ENCODE measurements around the gene ATRNL1. TPM values are rescaled to one million over a fixed set of nuclear protein-coding genes. Genes with fewer than 3 reads are reported as not detected.

The ATRNL1 gene
- polyA plus RNA-seq, 2 of the 4 experiments (the other 2 are of a cell fraction), result 0.13 to 0.34 TPM

DNA sequence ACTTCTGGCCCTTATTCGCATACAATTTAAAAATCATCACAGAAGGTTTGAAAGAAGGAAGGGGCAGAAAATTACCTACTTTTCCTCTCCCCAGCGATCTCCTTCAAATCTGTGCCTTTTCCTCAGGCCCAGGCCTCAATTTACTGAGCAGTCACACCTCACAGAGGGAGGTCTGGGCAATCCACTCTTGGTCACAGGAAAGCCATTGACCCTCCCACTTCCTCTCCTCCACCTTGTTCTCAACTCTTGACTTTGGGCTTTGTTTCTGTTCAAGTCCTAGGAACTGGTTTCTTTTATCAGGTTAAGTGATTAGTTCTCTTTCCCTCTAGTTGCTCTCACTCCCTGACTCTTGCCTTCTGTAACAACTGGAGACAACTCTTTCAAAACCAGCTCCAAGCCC, 37.0 kb upstream of the ATRNL1 start:
- TF ChIP-seq JUNB (IDR thresholded peaks at IDR 0.05), result no peak
- TF ChIP-seq MAZ (IDR thresholded peaks at IDR 0.05; ENCODE audit: borderline replicate concordance, low read depth, low read length), result no peak
- peaks cover 2% of the 10 kb centered on the region; the same call in 1 of the 3 replicates for H3K9me3 ChIP-seq
- H3K4me1 ChIP-seq, result no peaks in the 10 kb centered on the region
- 71% methylated on average over 2 of the region's 2 CpGs for WGBS (ENCODE audit: missing lambda C conversion rate)
- ChIA-PET CTCF (no interaction called here), POLR2A (no interaction called here)
- H3K27ac ChIP-seq, result no peak overlapping the region
- ATAC-seq, result no peak
- no peak for DNase-seq (ENCODE audit: low read depth in 1 of 2, low spot score in 1 of 2)
- FAIRE-seq, result no peak
- no peak overlapping the region for H3K4me3 ChIP-seq
- no peak overlapping the region for H3K4me2 ChIP-seq

DNA sequence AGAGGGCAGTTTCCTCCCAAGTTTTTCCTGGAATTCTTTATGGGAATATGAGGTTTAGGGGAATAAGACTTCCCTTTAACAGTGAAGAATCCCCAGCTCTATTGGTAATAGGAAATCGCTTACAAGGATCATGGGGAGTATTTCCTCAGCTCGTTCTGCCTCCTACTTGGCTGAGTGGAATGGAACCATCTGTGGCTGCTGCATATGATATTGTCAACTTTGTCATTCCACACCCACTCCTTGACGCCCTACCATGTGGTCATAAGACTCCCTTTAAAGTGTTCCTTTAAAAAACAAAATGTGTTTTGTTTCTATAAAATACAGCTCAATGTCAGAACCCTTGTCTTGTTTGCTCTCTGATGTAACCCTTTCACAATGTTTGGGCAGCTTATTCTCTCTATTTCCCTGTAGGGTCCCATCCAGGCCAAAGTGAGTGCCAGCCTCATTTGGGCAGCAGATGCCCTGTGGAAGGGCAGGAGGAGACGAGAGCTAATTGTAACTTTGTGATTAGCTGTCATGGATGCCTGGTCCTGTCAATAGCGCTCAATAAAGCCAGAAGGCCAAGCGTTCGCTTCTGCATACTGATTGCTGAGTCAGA, 33.8 kb upstream of the ATRNL1 start:
- ChIA-PET POLR2A (no interaction called here), CTCF (interaction anchor here (0.6 to 1.3 kb wide), 2 partner anchors 10 to 452 kb away, joined by 3 to 4 read pairs; no protein-coding TSS in a partner anchor)
- Histone ChIP-seq H3K4me1 (no peaks in the 10 kb centered on the region), H3K27ac (no peak overlapping the region), H3K9me3 (peaks cover 5% of the 10 kb centered on the region; the same call in 1 of the 3 replicates), H3K4me2 (no peak overlapping the region), H3K4me3 (no peak overlapping the region)
- ATAC-seq (no peak), FAIRE-seq (no peak), DNase-seq (ENCODE audit: low read depth in 1 of 2, low spot score in 1 of 2) (no peak)
- no peak for TF ChIP-seq HOXA7 (CRISPR knock-in tag; IDR thresholded peaks at IDR 0.05)
- TF ChIP-seq ZC3H11A (IDR thresholded peaks at IDR 0.05), result no peak
- no peak for TF ChIP-seq HDAC2 (IDR thresholded peaks at IDR 0.05)
- TF ChIP-seq CHD4 (IDR thresholded peaks at IDR 0.05; ENCODE audit: borderline replicate concordance), result no peak
- TF ChIP-seq ZSCAN20 (CRISPR knock-in tag; IDR thresholded peaks at IDR 0.05), result no peak
- no peak for TF ChIP-seq KDM1A (IDR thresholded peaks at IDR 0.05; ENCODE audit: low read depth)
- TF ChIP-seq FOSL2 (IDR thresholded peaks at IDR 0.05), result no peak
- TF ChIP-seq FOSL2 (CRISPR knock-in tag; IDR thresholded peaks at IDR 0.05), result no peak
- TF ChIP-seq JUN (IDR thresholded peaks at IDR 0.05), result no peak
- TF ChIP-seq, protein P1, sequence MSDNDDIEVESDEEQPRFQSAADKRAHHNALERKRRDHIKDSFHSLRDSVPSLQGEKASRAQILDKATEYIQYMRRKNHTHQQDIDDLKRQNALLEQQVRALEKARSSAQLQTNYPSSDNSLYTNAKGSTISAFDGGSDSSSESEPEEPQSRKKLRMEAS (IDR thresholded peaks at IDR 0.05), result no peak
- no peak for TF ChIP-seq TP53 (CRISPR knock-in tag; IDR thresholded peaks at IDR 0.05)
- no peak for TF ChIP-seq BCL3 (IDR thresholded peaks at IDR 0.05)
- no peak for TF ChIP-seq CBX8 (IDR thresholded peaks at IDR 0.05)
- TF ChIP-seq RCOR1 (IDR thresholded peaks at IDR 0.05; ENCODE audit: low read depth, low read length), result no peak
- WGBS (ENCODE audit: missing lambda C conversion rate), result 42% methylated on average over 7 of the region's 7 CpGs

DNA sequence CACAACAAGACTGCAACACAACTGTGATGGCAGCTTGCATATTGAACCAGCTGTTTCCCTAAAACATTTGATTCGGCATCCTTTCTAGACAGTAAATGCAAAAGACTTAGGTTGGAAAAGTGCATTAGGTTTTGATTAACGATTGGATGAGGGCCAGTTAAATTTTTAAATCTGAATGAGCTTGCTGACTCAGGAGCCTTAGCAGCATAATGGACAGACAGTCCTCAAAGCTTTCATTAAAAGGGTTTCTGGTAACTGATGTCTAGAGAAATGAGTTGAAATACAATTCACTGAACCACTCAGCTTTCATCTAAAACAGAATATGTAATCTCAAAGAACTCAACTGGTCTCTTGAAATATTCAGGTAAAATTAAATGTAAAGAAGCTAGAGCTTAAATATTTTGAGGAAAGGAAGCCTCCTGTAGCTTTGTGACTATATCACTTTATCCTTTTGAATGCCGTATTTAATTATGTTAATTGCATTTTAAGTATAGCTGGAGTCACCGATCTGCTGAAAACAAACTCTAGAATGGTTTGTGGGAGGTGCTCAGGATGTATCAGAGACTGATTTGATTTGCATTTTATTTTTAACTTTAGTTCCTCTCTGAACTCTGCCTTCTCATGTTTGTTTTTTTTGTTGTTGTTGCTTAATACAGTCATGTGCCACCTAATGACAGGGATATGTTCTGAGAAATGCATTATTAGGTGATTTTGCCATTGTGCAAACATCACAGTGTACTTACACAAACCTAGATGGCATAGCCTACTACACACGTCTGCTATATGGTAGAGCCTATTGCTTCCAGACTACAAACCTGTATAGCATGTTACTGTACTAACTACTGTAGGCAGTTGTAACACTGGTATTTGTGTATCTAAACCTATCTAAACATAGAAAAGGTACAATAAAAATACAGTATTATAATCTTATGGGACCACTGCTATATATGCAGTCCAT, 29.2 kb upstream of the ATRNL1 start:
- no peak overlapping the region for H3K4me2 ChIP-seq
- DNase-seq (ENCODE audit: low read depth in 1 of 2, low spot score in 1 of 2) (no peak), FAIRE-seq (no peak), ATAC-seq (no peak)
- ChIA-PET POLR2A (no interaction called here), CTCF (interaction anchor here (1.9 to 2.2 kb wide), 2 partner anchors 15 to 33 kb away, joined by 5 to 8 read pairs; no protein-coding TSS in a partner anchor)
- no peaks in the 10 kb centered on the region for H3K4me1 ChIP-seq
- no peak overlapping the region for H3K4me3 ChIP-seq
- WGBS (ENCODE audit: missing lambda C conversion rate), result 27% methylated on average over 5 of the region's 5 CpGs
- peaks cover 5% of the 10 kb centered on the region; the same call in 1 of the 3 replicates for H3K9me3 ChIP-seq
- no peak overlapping the region for H3K27ac ChIP-seq
- TF ChIP-seq ZNF302 (CRISPR knock-in tag; IDR thresholded peaks at IDR 0.05) (no peak), MAFK (IDR thresholded peaks at IDR 0.05; ENCODE audit: partially characterized antibody) (no peak), CHD2 (IDR thresholded peaks at IDR 0.05; ENCODE audit: low read length, partially characterized antibody) (no peak), ZFP36 (IDR thresholded peaks at IDR 0.05; ENCODE audit: borderline replicate concordance, partially characterized antibody) (no peak), HOXA7 (CRISPR knock-in tag; IDR thresholded peaks at IDR 0.05) (no peak), ESRRA (IDR thresholded peaks at IDR 0.05; ENCODE audit: borderline replicate concordance, low read length) (no peak)

Data from A549 (cell line).